Aorta (tissue), 5 donors: ENCODE results near the gene PTPRR. TPM values are rescaled to one million over a fixed set of nuclear protein-coding genes. Genes with fewer than 3 reads are reported as not detected.
"Not testable (repeated sequence)": the region's sequence is repeated elsewhere in the genome, so short reads cannot be mapped to it uniquely, and the experiment has no call there.

Experiments
- ATAC-seq: fragments of 200-7000 bp; cut with Tn5 transposase; one replicate; pipeline ENCODE4 v1.9.1; 2022; ENCODE audit warnings: moderate library complexity; ENCODE audit not compliant: low FRiP score
- DNase-seq, 2 donors: peaks; one replicate each; pipeline ENCODE4 v3.0.0-alpha.2; 2020
- H3K27ac ChIP-seq, 2 donors: one replicate each; pipeline ENCODE4 v1.5.1; 2013; ENCODE audit warnings: low read length in 2 of 2, mild to moderate bottlenecking in 2 of 2, moderate library complexity in 2 of 2, control low read depth in 1 of 2, inconsistent platforms in 1 of 2, low read depth in 1 of 2
- H3K27me3 ChIP-seq, 2 donors: one replicate each; pipeline ENCODE4 v1.6.1; 2013; ENCODE audit warnings: control low read depth in 1 of 2, low read length in 1 of 2, mild to moderate bottlenecking in 1 of 2, moderate library complexity in 1 of 2; ENCODE audit not compliant: insufficient read depth in 2 of 2, control insufficient read depth in 1 of 2
- H3K36me3 ChIP-seq, 2 donors: one replicate each; pipeline ENCODE4 v1.6.1; 2013; ENCODE audit warnings: control low read depth in 1 of 2, low read length in 1 of 2, mild to moderate bottlenecking in 1 of 2; ENCODE audit not compliant: insufficient read depth in 2 of 2, control insufficient read depth in 1 of 2
- H3K4me1 ChIP-seq, 2 donors: one replicate each; pipeline ENCODE4 v1.6.1; 2013; ENCODE audit warnings: low read length in 2 of 2, control low read depth in 1 of 2, mild to moderate bottlenecking in 1 of 2, moderate library complexity in 1 of 2; ENCODE audit not compliant: insufficient read depth in 2 of 2, control insufficient read depth in 1 of 2
- H3K4me3 ChIP-seq, 2 donors: one replicate each; pipeline ENCODE4 v1.5.1; 2013; ENCODE audit warnings: low read length in 2 of 2, control low read depth in 1 of 2, mild to moderate bottlenecking in 1 of 2
- H3K9me3 ChIP-seq: one replicate; pipeline ENCODE4 v1.6.1; 2013; ENCODE audit warnings: mild to moderate bottlenecking, low read length; ENCODE audit not compliant: control insufficient read depth
- WGBS, 2 donors: extraction: QIAGEN DNeasy Blood & Tissue Kit; methylation state at CpG; one replicate each; pipeline ENCODE4 v1.1.7; 2013; 5-methylcytosine and 5-hydroxymethylcytosine counted together
- intact Hi-C, 2 donors: fragments of 100-400 bp; cut with DNase I; formaldehyde crosslinking; loops; one replicate each; pipeline versions ENCODE4 v1.14.2 to v1.15.0; 2022
- polyA plus RNA-seq, 2 donors: library from polyadenylated mRNA; stranded (reverse); fragments of 200-250 nt; gene quantifications; one replicate each; pipeline ENCODE4 v1.2.3, GENCODE V29; 2013
- total RNA-seq, 2 donors: library from RNA; stranded (reverse); fragmentation: NEBNext Ultra II Directional; extraction: Animal tissue kit (Norgen Biotek cat#: 25700); gene quantifications; one replicate each; pipeline ENCODE4 v1.2.1, GENCODE V29; 2021
- donor health status: healthy with polysubstance abuse.
- donor health status: Bipolar disorder and iron deficiency.
- donor health status: DM: no; HTN: no; CAD: no.
- donor health status: DM: no; HTN: no; CAD: no.
- donor health status: DM: yes; HTN: yes; CAD: no.

PTPRR gene
- total and polyA plus RNA-seq, 4 donors, result 0.23 to 1.8 (median 0.47) TPM

DNA sequence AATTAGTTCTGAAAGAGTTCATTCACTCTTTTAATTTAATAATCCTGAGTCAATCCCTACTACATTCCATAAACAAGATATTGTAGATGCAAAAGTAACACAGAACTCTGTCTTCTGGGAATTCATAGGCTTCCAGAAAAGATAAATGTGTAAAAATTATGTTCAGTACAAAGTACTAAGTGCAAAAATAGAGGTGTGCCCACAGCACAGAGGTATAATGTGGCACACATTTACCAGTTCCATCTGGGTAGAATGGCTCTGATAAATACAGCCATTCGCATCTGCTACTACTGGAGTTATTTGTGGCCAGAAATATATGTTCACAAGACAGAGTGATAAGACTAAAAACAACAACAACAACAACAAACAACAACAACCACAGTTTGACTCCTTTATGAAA lies 171.7 kb downstream of the PTPRR start:
- intact Hi-C loops, result no loop called here
- no peaks in the 10 kb centered on the region for H3K36me3 ChIP-seq
- no peaks in the 10 kb centered on the region for H3K27me3 ChIP-seq

GRCh38 chr12:70747445-70748260 lies 172.9 kb downstream of the PTPRR start:
- no peak for DNase-seq
- Histone ChIP-seq H3K36me3 (no peaks in the 10 kb centered on the region), H3K9me3 (no peaks in the 10 kb centered on the region), H3K4me3 (no peak overlapping the region), H3K27me3 (no peaks in the 10 kb centered on the region), H3K27ac (no peak overlapping the region), H3K4me1 (no peaks in the 10 kb centered on the region)
- 68 to 73% methylated on average over 6 of the region's 6 CpGs for WGBS, 2 donors
- intact Hi-C loops, result no loop called here
- no peak for ATAC-seq

More for the DNA sequence above, 171.7 kb downstream of the PTPRR start:
- Histone ChIP-seq H3K27ac (no peak overlapping the region), H3K9me3 (no peaks in the 10 kb centered on the region), H3K4me1 (no peaks in the 10 kb centered on the region), H3K4me3 (no peak overlapping the region)
- 95 to 97% methylated on average over 1 of the region's 1 CpG for WGBS, 2 donors
- DNase-seq (no peak), ATAC-seq (no peak)

DNA sequence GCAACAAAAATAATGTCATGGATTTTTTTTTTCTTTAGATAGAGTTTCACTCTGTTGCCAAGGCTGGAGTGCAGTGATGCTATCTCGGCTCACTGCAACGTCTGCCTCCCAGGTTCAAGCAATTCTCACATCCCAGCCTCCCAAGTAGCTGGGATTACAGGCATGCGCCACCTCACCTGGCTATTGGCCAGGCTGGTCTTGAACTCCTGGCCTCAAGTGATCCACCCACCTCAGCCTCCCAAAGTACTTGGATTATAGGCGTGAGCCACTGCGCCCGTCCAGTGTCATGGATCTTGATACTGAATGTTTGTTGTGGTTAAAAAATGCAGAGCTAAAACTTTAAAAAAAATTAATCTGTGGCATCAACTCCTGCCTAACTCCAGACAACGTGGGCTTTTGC lies 175.5 kb downstream of the PTPRR start:
- no peaks in the 10 kb centered on the region for H3K9me3 ChIP-seq
- DNase-seq (no peak), ATAC-seq (no peak)
- WGBS, 2 donors, result 80 to 85% methylated on average over 7 of the region's 7 CpGs
- H3K36me3 ChIP-seq, result no peaks in the 10 kb centered on the region
- no peaks in the 10 kb centered on the region for H3K27me3 ChIP-seq
- H3K4me1 ChIP-seq, result no peaks in the 10 kb centered on the region
- intact Hi-C loops, result no loop called here
- no peak overlapping the region for H3K4me3 ChIP-seq
- H3K27ac ChIP-seq, result no peak overlapping the region

- no peak for ATAC-seq
- no peaks in the 10 kb centered on the region for H3K4me1 ChIP-seq
- no peaks in the 10 kb centered on the region for H3K27me3 ChIP-seq
- intact Hi-C loops, result no loop called here
- no peaks in the 10 kb centered on the region for H3K36me3 ChIP-seq
- H3K9me3 ChIP-seq, result no peaks in the 10 kb centered on the region
- H3K4me3 ChIP-seq, result no peak overlapping the region
- 82 to 90% methylated on average over 2 of the region's 2 CpGs for WGBS, 2 donors
- DNase-seq, result no peak
- H3K27ac ChIP-seq, result no peak overlapping the region
Measured at GRCh38 chr12:70744178-70744577, 176.4 kb downstream of the PTPRR start.

GRCh38 chr12:70741256-70741655 lies 179.3 kb downstream of the PTPRR start:
- Histone ChIP-seq H3K36me3 (no peaks in the 10 kb centered on the region), H3K9me3 (no peaks in the 10 kb centered on the region), H3K27me3 (no peaks in the 10 kb centered on the region), H3K4me3 (no peak overlapping the region), H3K4me1 (no peaks in the 10 kb centered on the region), H3K27ac (no peak overlapping the region)
- intact Hi-C loops, result no loop called here
- DNase-seq (no peak), ATAC-seq (no peak)
- WGBS, 2 donors, result 68 to 80% methylated on average over 4 of the region's 4 CpGs

- no peaks in the 10 kb centered on the region for H3K27me3 ChIP-seq
- no peaks in the 10 kb centered on the region for H3K4me1 ChIP-seq
- no peak overlapping the region for H3K27ac ChIP-seq
- H3K9me3 ChIP-seq, result no peaks in the 10 kb centered on the region
- intact Hi-C loops, result loop anchor here in 1 of 2 donors (5.0 kb wide), 1 partner anchor 273 kb away; no protein-coding TSS in a partner anchor
- ATAC-seq (no peak), DNase-seq (no peak)
- H3K36me3 ChIP-seq, result no peaks in the 10 kb centered on the region
- WGBS, 2 donors, result 87 to 94% methylated on average over 2 of the region's 2 CpGs
- H3K4me3 ChIP-seq, result no peak overlapping the region
Measured at GRCh38 chr12:70739756-70740155, 180.8 kb downstream of the PTPRR start.

DNA sequence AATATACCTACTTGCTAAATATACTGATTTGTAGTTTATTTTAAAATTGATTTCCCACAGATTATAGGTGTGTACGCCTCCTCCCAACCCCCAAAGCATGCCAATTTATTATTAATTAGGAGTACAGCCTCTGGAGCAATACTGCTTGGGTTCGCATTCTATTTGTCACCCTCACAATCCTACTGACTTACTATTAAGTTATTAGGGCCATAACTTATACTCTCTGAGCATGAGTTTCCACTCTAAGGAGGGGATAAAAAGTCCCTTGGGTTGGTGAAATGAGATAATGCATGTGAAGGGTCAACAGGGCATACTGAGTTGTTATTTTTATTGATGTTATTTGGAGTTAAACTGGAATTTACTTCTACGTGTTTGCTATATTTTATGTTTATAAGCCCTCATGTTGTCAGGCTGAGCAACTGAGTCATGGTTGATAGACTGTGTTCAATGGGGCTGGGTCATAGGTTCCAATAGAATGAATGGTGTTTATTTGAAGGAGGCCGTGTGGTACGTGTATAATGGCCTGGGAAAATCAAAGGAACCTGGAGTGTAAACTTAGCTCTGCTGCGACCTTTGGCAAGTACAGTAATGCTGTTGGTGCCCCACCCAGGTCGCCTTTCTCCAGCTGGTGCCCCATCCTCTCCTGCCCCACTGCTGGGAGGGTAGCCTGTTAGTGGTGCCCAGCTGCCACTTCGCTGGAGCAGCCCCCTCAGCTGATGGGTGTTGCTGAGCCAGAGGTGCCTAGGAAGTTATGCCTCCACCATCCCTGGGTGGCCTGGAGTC lies 184.0 kb downstream of the PTPRR start:
- no peak for DNase-seq
- no peaks in the 10 kb centered on the region for H3K4me1 ChIP-seq
- no peak overlapping the region for H3K27ac ChIP-seq
- WGBS, 2 donors, result 91% methylated on average over 8 of the region's 8 CpGs
- no peak for ATAC-seq
- intact Hi-C loops, result loop anchor here in 1 of 2 donors (5.0 kb wide), 1 partner anchor 276 kb away; no protein-coding TSS in a partner anchor
- no peaks in the 10 kb centered on the region for H3K36me3 ChIP-seq
- no peaks in the 10 kb centered on the region for H3K27me3 ChIP-seq
- H3K9me3 ChIP-seq, result no peaks in the 10 kb centered on the region
- H3K4me3 ChIP-seq, result no peak overlapping the region

DNA sequence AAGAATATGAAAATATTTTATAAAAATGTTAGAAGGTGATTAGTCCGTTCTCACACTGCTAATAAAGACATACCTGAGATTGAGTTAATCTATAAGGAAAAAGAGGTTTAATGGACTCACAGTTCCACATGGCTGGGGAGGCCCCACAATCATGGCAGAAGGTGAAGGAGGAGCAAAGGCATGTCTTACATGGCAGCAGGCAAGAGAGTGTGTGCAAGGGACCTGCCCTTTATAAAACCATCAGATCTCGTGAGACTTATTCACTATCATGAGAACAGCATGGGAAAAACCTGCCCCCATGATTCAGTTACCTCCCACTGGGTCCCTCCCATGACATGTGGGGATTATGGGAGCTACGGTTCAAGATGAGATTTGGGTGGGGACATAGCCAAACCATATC lies 185.3 kb downstream of the PTPRR start:
- not testable (repeated sequence) for H3K4me1 ChIP-seq, H3K27me3 ChIP-seq, ATAC-seq, DNase-seq, H3K9me3 ChIP-seq, H3K4me3 ChIP-seq, H3K27ac ChIP-seq, H3K36me3 ChIP-seq
- intact Hi-C loops, result loop anchor here in 1 of 2 donors (5.0 kb wide), 1 partner anchor 277 kb away; no protein-coding TSS in a partner anchor
- 88 to 93% methylated on average over 3 of the region's 3 CpGs for WGBS, 2 donors
